Lower leg skin (tissue), 3 donors: ENCODE results near the gene SLC6A13.

ENCODE experiments used
- CTCF ChIP-seq, 3 donors: fragments of 450-650 bp; IDR thresholded peaks; one replicate each; pipeline ENCODE4 v1.5.1; 2016; ENCODE audit warnings: antibody characterized with exemption in 3 of 3, mild to moderate bottlenecking in 3 of 3, moderate library complexity in 2 of 3
- POLR2A ChIP-seq, 2 donors: fragments of 450-650 bp; IDR thresholded peaks; one replicate each; pipeline ENCODE4 v1.6.1; 2016 to 2017; ENCODE audit warnings: antibody characterized with exemption in 2 of 2, mild to moderate bottlenecking in 1 of 2, moderate library complexity in 1 of 2

DNA sequence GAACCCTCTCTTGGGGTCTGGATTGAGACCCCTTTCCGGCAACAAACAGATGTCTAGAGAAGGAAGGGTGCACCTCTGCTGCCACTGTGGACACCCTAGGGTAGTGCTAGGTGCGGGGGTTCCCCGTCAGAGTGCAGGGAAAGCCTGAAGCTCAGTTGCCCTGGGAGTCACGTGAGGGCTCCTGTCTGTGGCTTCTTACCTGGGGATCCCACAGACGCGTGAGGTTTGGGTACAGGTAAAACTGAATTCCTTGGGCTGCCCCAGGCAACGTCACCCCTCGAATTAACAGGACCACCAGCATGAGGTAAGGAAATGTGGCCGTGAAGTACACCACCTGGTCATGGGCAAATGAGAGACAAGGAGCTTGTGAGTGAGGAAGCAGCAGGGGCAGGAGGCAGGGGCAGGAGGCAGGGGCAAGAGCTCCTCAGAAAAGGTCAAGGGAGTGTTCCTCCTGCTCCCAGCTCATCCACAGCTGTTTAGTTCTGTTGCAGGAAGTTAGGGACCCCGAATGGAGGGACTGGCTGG lies 27.7 kb downstream of the SLC6A13 start:
- no peak for TF ChIP-seq POLR2A (IDR thresholded peaks at IDR 0.05)
- no peak for TF ChIP-seq CTCF (IDR thresholded peaks at IDR 0.05)
